ENCODE data around the gene C19orf53.

DNA sequence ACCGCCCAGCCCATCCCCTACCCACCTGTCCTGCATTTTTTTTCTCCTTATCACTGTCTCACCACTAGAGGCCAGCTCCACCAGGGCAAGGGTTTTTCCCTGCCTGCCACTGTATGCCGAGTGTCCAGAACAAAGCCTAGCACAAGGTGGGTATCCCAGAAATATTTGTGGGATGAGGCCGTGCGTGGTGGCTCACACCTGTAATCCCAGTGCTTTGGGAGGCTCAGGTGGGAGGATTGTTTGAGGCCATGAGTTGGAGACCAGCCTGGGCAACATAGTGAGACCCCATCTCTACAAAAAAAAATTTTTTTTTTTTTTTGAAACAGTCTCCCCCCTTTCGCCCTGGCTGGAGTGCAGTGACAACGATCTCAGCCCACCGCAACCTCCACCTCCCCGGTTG is 12.8 kb upstream of the C19orf53 start:
- TF ChIP-seq EZH2 (IDR thresholded peaks at IDR 0.05; ENCODE audit: insufficient read depth, poor library complexity, severe bottlenecking) (no peak), EZH2phosphoT487 (IDR thresholded peaks at IDR 0.05; ENCODE audit: insufficient read depth, low read depth) (no peak)
